ENCODE measurements around the gene MIER3. TPM values are rescaled to one million over a fixed set of nuclear protein-coding genes. Genes with fewer than 3 reads are reported as not detected.

MIER3 gene
- total RNA-seq, 4 donors from 2014 or later = 14.4 to 44.5 (median 23.6) TPM

DNA sequence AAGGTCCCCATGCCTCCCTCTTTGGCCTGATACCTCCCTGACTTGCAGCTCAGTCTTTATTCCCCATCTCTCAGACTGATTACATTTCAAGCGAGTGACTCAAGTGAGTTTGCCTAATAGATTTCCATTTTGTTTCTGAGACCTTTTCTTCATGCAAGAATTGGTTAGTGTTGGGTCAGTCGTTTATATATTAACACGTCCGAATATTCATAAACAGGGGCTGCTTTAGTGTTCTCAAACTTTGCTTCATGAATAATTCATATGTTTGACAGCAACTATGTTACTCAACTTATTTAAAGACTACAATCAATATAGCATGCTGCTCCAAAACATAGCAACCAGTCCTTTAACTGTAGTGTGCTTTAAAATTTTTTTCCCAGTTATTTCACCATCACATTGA, 36.6 kb upstream of the MIER3 start:
- no peak for ATAC-seq
- H3K27ac ChIP-seq = no peak overlapping the region
- H3K4me1 ChIP-seq = no peaks in the 10 kb centered on the region
- H3K9me3 ChIP-seq = no peaks in the 10 kb centered on the region
- H3K27me3 ChIP-seq = peaks cover 3% of the 10 kb centered on the region
- H3K4me3 ChIP-seq = no peak overlapping the region
- WGBS, 2 donors (ENCODE audit: low coverage in 1 of 2) = 95 to 97% methylated on average over 4 of the region's 4 CpGs
- no peak for TF ChIP-seq EP300 (IDR thresholded peaks at IDR 0.05)
- no peak for TF ChIP-seq POLR2A (IDR thresholded peaks at IDR 0.05)
- TF ChIP-seq POLR2AphosphoS5 (IDR thresholded peaks at IDR 0.05) = no peak
- TF ChIP-seq, protein P1, sequence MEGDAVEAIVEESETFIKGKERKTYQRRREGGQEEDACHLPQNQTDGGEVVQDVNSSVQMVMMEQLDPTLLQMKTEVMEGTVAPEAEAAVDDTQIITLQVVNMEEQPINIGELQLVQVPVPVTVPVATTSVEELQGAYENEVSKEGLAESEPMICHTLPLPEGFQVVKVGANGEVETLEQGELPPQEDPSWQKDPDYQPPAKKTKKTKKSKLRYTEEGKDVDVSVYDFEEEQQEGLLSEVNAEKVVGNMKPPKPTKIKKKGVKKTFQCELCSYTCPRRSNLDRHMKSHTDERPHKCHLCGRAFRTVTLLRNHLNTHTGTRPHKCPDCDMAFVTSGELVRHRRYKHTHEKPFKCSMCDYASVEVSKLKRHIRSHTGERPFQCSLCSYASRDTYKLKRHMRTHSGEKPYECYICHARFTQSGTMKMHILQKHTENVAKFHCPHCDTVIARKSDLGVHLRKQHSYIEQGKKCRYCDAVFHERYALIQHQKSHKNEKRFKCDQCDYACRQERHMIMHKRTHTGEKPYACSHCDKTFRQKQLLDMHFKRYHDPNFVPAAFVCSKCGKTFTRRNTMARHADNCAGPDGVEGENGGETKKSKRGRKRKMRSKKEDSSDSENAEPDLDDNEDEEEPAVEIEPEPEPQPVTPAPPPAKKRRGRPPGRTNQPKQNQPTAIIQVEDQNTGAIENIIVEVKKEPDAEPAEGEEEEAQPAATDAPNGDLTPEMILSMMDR (IDR thresholded peaks at IDR 0.05) = no peak
- no peaks in the 10 kb centered on the region for H3K36me3 ChIP-seq

DNA sequence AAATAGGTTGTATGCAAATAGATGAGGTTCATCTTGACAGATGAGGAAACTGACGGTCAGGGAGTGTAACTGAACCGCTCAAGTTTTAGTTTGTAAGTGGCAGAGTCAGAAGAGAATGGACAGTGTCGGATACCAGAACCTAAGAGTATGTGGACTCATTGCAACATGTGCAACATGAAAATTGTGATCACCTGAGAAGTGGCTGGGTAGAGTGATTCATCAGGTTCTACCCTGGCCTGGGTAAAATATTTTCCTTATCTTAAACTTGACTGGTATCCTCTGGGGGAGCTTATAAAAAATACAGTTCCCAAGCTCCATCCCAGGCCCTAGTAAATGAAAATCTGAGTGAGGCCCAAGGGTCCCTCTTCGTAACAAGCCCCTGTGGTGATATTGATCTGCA, 35.2 kb upstream of the MIER3 start:
- Histone ChIP-seq H3K27ac (no peak overlapping the region), H3K9me3 (no peaks in the 10 kb centered on the region), H3K4me3 (no peak overlapping the region), H3K36me3 (no peaks in the 10 kb centered on the region), H3K27me3 (no peaks in the 10 kb centered on the region), H3K4me1 (no peaks in the 10 kb centered on the region)
- TF ChIP-seq POLR2AphosphoS5 (IDR thresholded peaks at IDR 0.05) (no peak), POLR2A (IDR thresholded peaks at IDR 0.05) (no peak), EP300 (IDR thresholded peaks at IDR 0.05) (no peak)
- TF ChIP-seq, protein P1 (IDR thresholded peaks at IDR 0.05) = no peak
- ATAC-seq = no peak
- 89 to 94% methylated on average over 3 to 4 of the region's 4 CpGs for WGBS, 2 donors (ENCODE audit: low coverage in 1 of 2)

DNA sequence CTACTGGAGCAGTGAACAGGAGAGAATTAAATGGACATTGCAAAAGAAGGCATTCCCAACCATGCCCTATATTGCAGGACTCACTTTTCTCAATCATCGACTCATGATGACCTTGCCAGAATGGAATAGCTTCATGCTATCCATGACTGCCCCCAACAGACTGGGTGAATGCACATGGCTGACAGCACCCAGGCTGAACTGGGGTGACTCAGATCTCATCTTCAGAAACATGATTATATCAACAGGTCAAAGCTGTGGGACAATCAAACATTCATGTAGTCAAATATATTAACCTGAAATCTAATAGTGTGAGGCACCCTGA, 34.7 kb upstream of the MIER3 start:
- Histone ChIP-seq H3K27ac (no peak overlapping the region), H3K27me3 (no peaks in the 10 kb centered on the region), H3K4me1 (no peaks in the 10 kb centered on the region), H3K4me3 (no peak overlapping the region), H3K36me3 (no peaks in the 10 kb centered on the region), H3K9me3 (no peaks in the 10 kb centered on the region)
- no peak for TF ChIP-seq POLR2AphosphoS5 (IDR thresholded peaks at IDR 0.05)
- ATAC-seq = no peak
- WGBS, 2 donors (ENCODE audit: low coverage in 1 of 2) = 60 to 100% methylated on average over 1 of the region's 1 CpG

DNA sequence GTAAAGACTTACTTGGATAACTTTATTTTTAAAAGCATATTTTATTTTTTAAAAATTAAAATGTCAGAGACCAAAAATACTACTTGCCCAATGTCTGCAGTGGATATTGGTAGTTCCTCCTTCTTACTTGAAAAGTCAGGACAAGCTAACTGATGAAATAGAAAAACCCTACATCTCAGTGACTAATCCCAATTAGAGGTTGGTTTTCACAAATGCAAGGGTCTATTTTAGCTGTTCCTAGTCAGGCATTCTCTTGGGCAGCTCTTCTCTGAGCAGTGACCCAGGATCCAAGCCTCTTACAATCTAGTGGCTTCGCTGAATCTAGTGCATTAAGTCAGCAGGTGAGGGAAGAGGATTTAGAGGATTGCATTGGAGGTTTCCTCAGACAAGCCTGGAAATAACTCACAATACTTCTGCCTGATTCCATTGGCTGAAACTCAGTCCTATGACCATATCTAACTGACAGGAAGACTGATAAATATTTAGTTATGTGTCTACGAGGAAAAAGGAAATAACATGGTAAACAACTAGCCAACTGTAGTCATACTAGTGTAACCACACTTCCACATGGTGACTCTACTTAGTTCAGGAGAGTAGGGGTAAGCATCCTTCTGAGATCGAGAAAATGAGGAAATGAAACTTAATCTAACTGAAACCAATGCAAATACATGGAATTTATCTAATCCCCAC, 34.2 kb upstream of the MIER3 start:
- WGBS, 2 donors (ENCODE audit: low coverage in 1 of 2) = 67 to 82% methylated on average over 2 to 3 of the region's 3 CpGs

DNA sequence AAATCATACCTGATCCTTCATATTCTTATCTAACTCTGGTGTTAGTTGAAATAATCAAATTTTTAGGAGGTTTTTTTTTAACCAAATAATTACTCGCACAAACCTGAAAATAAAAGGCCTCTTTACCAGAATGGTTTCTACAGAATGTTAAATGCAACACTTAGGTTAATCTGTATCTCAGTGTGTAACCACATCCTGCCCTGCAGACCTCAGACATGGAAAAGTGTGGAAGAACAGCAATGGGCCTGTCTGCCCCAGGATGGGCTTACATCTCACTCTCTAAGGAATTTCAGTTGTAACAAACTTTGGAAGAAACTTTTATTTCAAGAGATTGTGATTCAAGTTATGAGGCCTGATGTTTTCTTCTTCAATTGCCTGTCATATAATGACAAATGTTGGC, 32.5 kb upstream of the MIER3 start:
- H3K4me1 ChIP-seq = no peaks in the 10 kb centered on the region
- no peak overlapping the region for H3K27ac ChIP-seq
- no peaks in the 10 kb centered on the region for H3K27me3 ChIP-seq
- WGBS, 2 donors (ENCODE audit: low coverage in 1 of 2) = 58 to 100% methylated on average over 1 of the region's 1 CpG
- TF ChIP-seq, protein P1 (IDR thresholded peaks at IDR 0.05) = no peak
- TF ChIP-seq POLR2A (IDR thresholded peaks at IDR 0.05) (no peak), POLR2AphosphoS5 (IDR thresholded peaks at IDR 0.05) (no peak), EP300 (IDR thresholded peaks at IDR 0.05) (no peak)
- no peak overlapping the region for H3K4me3 ChIP-seq
- H3K36me3 ChIP-seq = no peaks in the 10 kb centered on the region
- no peaks in the 10 kb centered on the region for H3K9me3 ChIP-seq
- ATAC-seq = no peak

More for the DNA sequence above, 34.2 kb upstream of the MIER3 start:
- Histone ChIP-seq H3K4me3 (no peak overlapping the region), H3K36me3 (no peaks in the 10 kb centered on the region), H3K4me1 (no peaks in the 10 kb centered on the region), H3K27ac (no peak overlapping the region), H3K9me3 (no peaks in the 10 kb centered on the region), H3K27me3 (no peaks in the 10 kb centered on the region)
- no peak for ATAC-seq
- TF ChIP-seq POLR2AphosphoS5 (IDR thresholded peaks at IDR 0.05) = no peak
- TF ChIP-seq POLR2A (IDR thresholded peaks at IDR 0.05) = no peak
- no peak for TF ChIP-seq EP300 (IDR thresholded peaks at IDR 0.05)
- TF ChIP-seq, protein P1 (IDR thresholded peaks at IDR 0.05) = no peak

All from gastroesophageal sphincter (tissue), 4 donors.